GM12865 (cell line): ENCODE results near the gene AQP5.

Source experiments
- DNase-seq: peaks from one replicate; pipeline ENCODE4 v3.0.0; 2010; ENCODE audit warnings: low read depth
- H3K4me3 ChIP-seq: 2 replicates; pipeline ENCODE4 v1.5.1; 2011; ENCODE audit warnings: mild to moderate bottlenecking, low read depth, low read length, control low read depth
- TF ChIP-seq, protein P1 (sequence below): IDR thresholded peaks from 2 replicates; pipeline ENCODE4 v1.5.1; 2011; ENCODE audit warnings: low read length, control low read depth, low read depth, inconsistent platforms; ENCODE audit not compliant: insufficient read depth; ENCODE audit errors: missing control alignments

AQP5 gene

DNA sequence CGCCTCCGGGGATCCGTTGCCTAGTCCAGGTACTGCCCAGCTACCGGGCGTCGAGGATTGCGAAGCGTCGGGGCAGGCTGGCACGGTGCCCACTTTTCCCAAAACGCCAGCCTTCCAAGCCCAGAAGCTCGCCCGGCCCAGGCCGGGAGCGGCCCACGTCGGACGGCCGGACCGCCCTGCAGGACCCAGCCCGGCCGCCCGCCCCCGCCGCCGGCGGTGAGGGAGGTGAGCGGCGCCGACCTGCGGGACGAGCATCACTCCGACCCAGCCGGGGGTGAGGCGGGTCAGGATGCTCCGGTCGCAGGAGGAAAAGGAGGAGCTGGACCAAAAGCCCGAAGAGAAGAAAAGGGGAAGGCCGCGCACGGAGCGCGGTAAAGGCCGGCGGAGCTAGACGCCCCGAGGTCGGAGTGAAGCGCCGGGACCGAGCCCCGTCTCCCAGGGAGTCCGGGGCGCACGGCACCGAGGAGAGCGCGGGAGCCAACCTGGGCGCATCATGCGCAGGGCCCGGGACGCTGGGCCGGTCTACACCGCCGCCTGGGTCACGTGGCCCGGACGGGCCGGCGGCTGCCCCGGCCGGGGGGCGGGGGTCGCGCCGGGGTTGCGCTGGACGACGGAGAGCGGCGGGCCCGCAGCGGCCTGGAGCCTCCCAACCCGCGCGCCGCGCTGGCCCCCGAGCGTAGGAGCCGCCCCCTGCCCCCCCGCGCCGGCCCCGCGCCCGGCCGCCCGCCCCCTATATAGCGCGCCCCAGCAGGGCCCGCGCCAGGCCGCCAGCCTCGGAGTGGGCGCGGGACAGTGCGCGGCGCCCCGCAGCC lies at the start of gene AQP5:
Gene AQP5, plus strand, starts transcription at position 762 of the 812 bp plus-strand sequence. CDS start 146 bp downstream, outside the sequence.
- TF ChIP-seq, protein P1, sequence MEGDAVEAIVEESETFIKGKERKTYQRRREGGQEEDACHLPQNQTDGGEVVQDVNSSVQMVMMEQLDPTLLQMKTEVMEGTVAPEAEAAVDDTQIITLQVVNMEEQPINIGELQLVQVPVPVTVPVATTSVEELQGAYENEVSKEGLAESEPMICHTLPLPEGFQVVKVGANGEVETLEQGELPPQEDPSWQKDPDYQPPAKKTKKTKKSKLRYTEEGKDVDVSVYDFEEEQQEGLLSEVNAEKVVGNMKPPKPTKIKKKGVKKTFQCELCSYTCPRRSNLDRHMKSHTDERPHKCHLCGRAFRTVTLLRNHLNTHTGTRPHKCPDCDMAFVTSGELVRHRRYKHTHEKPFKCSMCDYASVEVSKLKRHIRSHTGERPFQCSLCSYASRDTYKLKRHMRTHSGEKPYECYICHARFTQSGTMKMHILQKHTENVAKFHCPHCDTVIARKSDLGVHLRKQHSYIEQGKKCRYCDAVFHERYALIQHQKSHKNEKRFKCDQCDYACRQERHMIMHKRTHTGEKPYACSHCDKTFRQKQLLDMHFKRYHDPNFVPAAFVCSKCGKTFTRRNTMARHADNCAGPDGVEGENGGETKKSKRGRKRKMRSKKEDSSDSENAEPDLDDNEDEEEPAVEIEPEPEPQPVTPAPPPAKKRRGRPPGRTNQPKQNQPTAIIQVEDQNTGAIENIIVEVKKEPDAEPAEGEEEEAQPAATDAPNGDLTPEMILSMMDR = no peak
- no peak within 1 kb of the TSS for H3K4me3 ChIP-seq
- DNase-seq = no peak

DNA sequence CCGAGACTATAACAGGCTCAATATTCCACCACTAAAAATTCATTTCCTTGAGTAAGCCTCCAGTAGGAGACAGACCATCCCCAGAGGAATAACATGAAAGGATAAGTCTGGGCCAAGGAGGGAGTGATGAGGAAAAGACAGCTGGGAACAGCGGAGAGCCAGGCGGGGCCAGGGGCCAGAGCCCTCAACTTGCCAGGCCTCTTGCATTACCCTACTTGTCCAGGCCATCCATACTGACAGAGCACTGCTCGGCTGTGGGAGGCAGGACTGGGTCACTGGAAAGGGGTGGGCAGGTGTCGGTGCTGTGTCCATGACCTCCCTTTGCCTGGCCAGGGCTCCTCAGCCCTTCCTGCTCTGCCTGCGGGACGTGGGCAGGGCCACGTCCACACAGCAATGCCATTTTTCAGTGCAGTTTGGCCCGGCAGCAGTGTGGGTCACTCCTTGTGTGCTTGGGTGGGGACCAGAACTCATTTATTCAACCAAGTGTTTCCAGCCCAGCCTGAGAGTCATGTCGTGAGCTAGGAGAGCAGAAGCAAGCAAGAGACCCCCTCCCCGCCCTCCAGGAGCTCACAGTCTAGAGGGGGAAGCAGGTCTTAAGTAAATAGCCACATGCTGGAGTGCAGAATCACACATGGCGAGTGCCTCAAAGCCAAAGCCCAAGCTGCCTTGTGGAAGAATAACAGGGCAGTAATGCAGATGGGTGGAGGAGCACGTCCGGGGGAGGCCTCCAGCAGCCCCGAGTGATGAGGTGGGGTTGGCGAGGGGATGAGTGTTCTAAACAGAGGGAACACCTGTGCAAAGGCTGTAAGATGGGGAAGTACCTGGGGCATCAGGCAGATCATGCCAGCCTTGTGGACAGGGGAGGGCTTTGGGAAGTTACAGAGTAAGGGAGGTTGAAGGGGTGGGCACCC lies 49.1 kb upstream of the AQP5 start:
- no peak for DNase-seq
- TF ChIP-seq, protein P1 = no peak
- H3K4me3 ChIP-seq = no peak overlapping the region

DNA sequence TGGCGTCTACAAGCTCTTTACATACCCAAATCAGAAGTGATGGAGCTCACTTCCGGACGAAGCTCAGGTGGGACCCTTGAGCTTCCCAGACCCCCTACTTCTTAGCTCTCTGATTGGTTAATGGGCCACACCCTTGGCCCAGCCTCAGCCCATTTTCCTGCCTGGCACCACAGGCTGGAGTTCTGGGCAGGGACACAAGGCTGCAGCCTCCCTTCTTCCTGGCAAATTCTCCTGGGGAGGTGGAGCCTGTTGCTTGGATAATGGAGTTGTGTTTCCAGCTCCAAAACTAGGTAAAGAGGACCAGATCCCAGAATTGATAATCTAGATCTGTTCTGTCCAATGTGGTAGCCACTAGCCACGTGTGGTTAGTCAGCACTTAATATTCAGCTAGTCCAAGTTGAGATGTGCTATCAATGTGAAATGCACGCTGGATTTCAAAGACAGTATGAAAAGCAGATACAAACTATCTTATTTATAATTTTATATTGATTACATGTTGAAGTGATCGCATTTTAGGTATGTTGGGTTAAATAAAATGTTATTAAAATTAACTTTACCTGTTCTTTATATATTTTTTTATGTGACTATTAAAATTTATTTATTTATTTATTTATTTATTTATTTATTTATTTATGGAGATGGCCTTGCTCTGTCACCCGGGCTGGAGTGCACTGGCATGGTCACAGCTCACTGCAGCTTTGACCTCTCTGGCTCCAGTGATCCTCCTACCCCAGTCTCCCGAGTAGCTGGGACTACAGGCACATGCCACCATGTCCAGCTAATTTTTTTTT lies 45.3 kb upstream of the AQP5 start:
- DNase-seq = no peak
- no peak overlapping the region for H3K4me3 ChIP-seq
- TF ChIP-seq, protein P1 = no peak

DNA sequence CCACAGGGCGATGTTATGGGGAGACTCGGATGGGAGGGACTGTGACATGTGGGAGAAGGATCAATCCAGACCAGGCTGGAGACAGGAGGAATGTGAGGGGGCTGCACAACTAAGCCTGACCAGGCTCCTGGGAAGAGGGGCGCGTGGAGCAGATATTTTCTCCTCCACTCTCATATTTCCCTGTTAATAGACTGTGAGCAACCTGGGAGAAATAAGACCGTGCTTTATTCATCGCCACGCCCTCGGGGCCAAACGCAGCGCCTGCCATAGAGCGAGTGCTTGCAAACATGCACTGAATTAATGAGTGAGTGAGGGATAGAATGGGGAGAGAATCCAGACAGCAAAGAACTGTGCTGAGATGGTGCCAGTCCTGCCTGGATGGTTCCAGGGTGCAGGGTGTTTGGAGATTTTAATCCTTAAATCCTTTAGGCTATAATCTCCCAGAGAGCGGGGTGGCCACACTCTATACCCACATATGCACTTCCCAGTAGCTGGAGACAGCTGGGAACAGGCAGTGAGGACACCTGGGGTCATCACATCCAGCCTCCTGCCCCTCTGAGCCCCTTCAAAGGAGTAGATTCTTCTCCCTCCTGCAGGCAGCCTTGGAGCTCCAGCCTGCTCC lies 44.4 kb upstream of the AQP5 start:
- no peak for DNase-seq
- no peak overlapping the region for H3K4me3 ChIP-seq
- TF ChIP-seq, protein P1 = no peak

DNA sequence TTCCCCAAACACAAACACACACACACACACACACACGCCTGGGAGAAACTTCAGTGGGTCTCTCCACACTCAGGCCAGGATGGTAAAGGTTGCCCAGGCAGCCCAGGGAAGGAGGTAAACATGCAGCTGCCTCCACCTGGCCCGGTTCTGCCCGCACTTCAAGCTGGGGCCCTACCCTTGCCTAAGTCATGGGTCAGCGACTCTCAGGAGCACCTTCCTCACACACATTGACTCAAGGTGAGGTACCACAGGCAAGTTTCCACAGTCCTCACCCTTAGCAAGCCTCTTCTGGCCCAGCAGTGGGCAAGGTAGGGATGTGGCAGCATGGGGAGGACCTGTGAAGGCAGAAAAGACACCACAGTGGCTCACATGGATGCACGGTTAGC lies 43.9 kb upstream of the AQP5 start:
- TF ChIP-seq, protein P1 = no peak
- DNase-seq = no peak
- no peak overlapping the region for H3K4me3 ChIP-seq
